ENCODE results near the gene GDPD5. TPM values are rescaled to one million over a fixed set of nuclear protein-coding genes. Genes with fewer than 3 reads are reported as not detected.

The GDPD5 gene
- total and polyA plus RNA-seq, 9 of the 15 experiments (the other 6 are each of a cell fraction or from before 2014, with no cell fraction given) = 0.32 to 27.3 (median 8.0) TPM

- TF ChIP-seq FOXM1 (IDR thresholded peaks at IDR 0.05; ENCODE audit: low read depth) (no peak), FOXM1 (CRISPR knock-in tag; IDR thresholded peaks at IDR 0.05; ENCODE audit: low read depth) (no peak), GABPA (tag; conservative IDR thresholded peaks at IDR 0.05; ENCODE audit: low read depth) (no peak; the same call in 1 of the 2 replicates), SETDB1 (IDR thresholded peaks at IDR 0.05; ENCODE audit: low read length) (no peak), XRCC5 (IDR thresholded peaks at IDR 0.05; ENCODE audit: low read depth, low read length) (no peak), MXD1 (CRISPR knock-in tag; IDR thresholded peaks at IDR 0.05; ENCODE audit: borderline replicate concordance, poor library complexity, severe bottlenecking) (no peak), ZNF143 (CRISPR knock-in tag; IDR thresholded peaks at IDR 0.05) (no peak), ARID3B (CRISPR knock-in tag; IDR thresholded peaks at IDR 0.05; ENCODE audit: borderline replicate concordance) (no peak), ZC3H11A (IDR thresholded peaks at IDR 0.05; ENCODE audit: low read depth, low read length) (no peak), U2AF1 (optimal IDR thresholded peaks at IDR 0.05; ENCODE audit: low read depth, low read length) (no peak), NFRKB (IDR thresholded peaks at IDR 0.05; ENCODE audit: low read depth) (no peak; the same call in 1 of the 2 replicates), ZBTB49 (CRISPR knock-in tag; IDR thresholded peaks at IDR 0.05; ENCODE audit: borderline replicate concordance) (no peak), ASH1L (IDR thresholded peaks at IDR 0.05; ENCODE audit: borderline replicate concordance, low read depth, partially characterized antibody) (no peak), MAX (CRISPR knock-in tag; IDR thresholded peaks at IDR 0.05) (peak; percentile 99), FOXP1 (CRISPR knock-in tag; IDR thresholded peaks at IDR 0.05) (peak; percentile 67; the same call in 1 of the 2 replicates), FOXK2 (conservative IDR thresholded peaks at IDR 0.05 in 1 of 2, IDR thresholded peaks at IDR 0.05 in 1 of 2; ENCODE audit: low read depth in 2 of 2) (no peak; a peak in 1 of 4 replicates), KHSRP (IDR thresholded peaks at IDR 0.05) (no peak), MITF (IDR thresholded peaks at IDR 0.05) (no peak; the same call in 1 of the 2 replicates), CREM (IDR thresholded peaks at IDR 0.05; ENCODE audit: low read depth) (peak; percentile 51), SMAD3 (CRISPR knock-in tag; conservative IDR thresholded peaks at IDR 0.05) (no peak), PTBP1 (IDR thresholded peaks at IDR 0.05; ENCODE audit: low read depth, low read length) (0 out of 2 replicates have a peak, but pooled peaks have one; percentile 41)
These were observed 11.3 kb upstream of the GDPD5 start (continued) for GRCh38 chr11:75536786-75537641.
